GM12873 (cell line): Measurements from ENCODE around the gene H2BK1.
A peak's percentile ranks its signal among the peaks of the same experiment; 100 is the strongest.

ENCODE experiments used
- CTCF ChIP-seq: IDR thresholded peaks from 2 replicates; pipeline ENCODE4 v1.5.1; 2012; ENCODE audit warnings: low read depth, mild to moderate bottlenecking, moderate library complexity, low read length, control low read depth; ENCODE audit not compliant: insufficient read depth; ENCODE audit errors: missing control alignments

Gene H2BK1

GRCh38 chr7:151244196-151244840 is 34.0 kb upstream of the H2BK1 start:
- peak; percentile 86 for TF ChIP-seq CTCF

- no peak for TF ChIP-seq CTCF
These were observed 33.3 kb upstream of the H2BK1 start for GRCh38 chr7:151243408-151244195.

GRCh38 chr7:151243045-151243349 is 32.7 kb upstream of the H2BK1 start:
- TF ChIP-seq CTCF = no peak

GRCh38 chr7:151242159-151243044 is 32.1 kb upstream of the H2BK1 start:
- no peak for TF ChIP-seq CTCF

GRCh38 chr7:151241755-151242096 is 31.4 kb upstream of the H2BK1 start:
- no peak for TF ChIP-seq CTCF

- no peak for TF ChIP-seq CTCF
These were observed 30.9 kb upstream of the H2BK1 start for GRCh38 chr7:151240942-151241754.
